Measurements from ENCODE around the gene TNFAIP3.
"Not testable (repeated sequence)": the region's sequence is repeated elsewhere in the genome, so short reads cannot be mapped to it uniquely, and the experiment has no call there.

Gene TNFAIP3

DNA sequence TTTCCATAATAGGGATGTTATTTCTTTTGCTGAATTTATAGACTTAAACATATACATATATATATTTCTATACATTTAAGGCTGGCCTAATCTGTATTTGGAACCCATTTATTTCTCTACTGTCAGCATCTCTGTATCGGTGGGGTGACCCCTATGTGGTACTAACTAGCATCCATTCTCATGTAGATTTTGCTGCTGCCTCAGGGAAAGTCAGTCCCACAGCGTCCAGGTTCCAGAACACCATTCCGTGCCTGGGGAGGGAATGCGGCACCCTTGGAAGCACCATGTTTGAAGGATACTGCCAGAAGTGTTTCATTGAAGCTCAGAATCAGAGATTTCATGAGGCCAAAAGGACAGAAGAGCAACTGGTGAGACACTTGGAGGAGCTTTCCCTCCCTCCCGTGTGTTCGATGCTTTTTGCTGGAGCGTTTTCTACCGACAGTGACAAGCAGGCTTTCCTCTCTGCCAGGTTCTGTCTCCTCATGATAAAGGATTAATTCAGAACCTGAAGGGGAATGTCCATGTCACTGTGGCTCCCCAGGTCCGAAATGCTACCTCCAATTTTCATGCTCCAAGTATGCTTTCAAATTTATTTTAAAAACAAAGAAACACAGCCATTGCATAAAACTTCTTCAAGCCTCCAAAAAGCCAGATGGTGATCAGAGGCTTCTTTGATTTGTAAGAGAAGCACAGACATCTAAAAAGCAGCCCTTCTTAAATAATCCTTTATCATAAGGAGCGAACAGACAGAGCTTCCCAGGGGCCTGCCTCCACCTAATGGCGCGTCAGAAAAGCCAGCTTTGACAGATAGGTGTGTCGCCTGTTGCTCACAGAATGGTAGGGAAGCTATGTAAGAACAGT is 13.1 kb downstream of the TNFAIP3 start:
- no peak for DNase-seq

DNA sequence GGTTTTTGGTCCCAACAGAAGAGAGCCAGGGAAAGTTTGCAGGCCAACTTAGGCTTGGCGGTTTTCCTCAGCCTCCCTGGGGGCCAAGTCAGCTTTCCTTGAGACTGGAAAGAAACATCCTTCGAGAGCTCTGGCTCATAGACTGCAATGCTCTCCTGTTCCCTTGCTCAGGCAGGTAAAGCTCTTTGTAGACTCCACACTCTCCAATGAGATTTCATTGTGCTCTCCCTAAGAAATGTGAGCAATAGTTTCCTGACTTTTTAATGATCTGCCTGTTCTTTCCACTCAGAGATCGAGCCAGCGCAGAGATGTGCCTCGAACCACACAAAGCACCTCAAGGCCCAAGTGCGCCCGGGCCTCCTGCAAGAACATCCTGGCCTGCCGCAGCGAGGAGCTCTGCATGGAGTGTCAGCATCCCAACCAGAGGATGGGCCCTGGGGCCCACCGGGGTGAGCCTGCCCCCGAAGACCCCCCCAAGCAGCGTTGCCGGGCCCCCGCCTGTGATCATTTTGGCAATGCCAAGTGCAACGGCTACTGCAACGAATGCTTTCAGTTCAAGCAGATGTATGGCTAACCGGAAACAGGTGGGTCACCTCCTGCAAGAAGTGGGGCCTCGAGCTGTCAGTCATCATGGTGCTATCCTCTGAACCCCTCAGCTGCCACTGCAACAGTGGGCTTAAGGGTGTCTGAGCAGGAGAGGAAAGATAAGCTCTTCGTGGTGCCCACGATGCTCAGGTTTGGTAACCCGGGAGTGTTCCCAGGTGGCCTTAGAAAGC is 13.9 kb downstream of the TNFAIP3 start:
- no peak for DNase-seq

DNA sequence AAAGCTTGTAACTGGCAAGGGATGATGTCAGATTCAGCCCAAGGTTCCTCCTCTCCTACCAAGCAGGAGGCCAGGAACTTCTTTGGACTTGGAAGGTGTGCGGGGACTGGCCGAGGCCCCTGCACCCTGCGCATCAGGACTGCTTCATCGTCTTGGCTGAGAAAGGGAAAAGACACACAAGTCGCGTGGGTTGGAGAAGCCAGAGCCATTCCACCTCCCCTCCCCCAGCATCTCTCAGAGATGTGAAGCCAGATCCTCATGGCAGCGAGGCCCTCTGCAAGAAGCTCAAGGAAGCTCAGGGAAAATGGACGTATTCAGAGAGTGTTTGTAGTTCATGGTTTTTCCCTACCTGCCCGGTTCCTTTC is 14.4 kb downstream of the TNFAIP3 start:
- no peak for DNase-seq

DNA sequence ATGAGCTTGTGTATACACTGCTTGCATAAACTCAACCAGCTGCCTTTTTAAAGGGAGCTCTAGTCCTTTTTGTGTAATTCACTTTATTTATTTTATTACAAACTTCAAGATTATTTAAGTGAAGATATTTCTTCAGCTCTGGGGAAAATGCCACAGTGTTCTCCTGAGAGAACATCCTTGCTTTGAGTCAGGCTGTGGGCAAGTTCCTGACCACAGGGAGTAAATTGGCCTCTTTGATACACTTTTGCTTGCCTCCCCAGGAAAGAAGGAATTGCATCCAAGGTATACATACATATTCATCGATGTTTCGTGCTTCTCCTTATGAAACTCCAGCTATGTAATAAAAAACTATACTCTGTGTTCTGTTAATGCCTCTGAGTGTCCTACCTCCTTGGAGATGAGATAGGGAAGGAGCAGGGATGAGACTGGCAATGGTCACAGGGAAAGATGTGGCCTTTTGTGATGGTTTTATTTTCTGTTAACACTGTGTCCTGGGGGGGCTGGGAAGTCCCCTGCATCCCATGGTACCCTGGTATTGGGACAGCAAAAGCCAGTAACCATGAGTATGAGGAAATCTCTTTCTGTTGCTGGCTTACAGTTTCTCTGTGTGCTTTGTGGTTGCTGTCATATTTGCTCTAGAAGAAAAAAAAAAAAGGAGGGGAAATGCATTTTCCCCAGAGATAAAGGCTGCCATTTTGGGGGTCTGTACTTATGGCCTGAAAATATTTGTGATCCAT is 15.3 kb downstream of the TNFAIP3 start:
- no peak for DNase-seq

DNA sequence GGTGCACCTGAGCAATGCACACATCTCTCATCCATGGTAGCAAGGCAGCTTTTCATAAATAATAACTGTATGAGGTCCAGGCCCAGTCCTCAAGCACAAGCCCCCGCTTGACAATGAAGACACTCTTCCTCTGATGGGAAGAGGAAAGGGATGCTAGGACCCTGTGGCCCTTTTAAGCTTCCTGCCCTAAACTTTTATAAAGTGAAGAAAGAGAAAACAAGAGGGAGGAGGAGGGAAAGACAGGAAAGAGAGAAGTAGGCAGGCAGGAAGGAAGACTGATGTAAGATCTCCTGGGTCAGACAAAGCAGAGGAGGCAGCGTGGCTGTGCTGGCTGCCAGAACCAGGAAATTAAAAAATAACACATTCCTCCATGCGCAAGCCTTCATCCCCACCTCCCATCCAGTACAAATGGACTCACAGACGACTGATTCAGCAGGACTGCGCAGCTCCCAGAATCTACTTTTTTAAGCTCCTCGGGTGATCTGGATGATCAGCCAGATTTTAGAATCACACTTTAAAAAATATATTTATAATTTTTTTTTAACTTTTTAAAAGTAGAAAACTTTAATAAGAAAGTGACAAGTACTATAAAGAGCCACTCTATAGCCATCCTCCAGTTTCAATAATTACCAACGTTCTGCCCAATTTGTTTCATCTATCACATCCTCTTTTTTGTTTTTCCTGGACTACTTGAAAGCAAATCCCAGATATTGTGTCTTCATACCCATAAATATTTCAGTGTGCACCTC is 16.5 kb downstream of the TNFAIP3 start:
- DNase-seq, result no peak

DNA sequence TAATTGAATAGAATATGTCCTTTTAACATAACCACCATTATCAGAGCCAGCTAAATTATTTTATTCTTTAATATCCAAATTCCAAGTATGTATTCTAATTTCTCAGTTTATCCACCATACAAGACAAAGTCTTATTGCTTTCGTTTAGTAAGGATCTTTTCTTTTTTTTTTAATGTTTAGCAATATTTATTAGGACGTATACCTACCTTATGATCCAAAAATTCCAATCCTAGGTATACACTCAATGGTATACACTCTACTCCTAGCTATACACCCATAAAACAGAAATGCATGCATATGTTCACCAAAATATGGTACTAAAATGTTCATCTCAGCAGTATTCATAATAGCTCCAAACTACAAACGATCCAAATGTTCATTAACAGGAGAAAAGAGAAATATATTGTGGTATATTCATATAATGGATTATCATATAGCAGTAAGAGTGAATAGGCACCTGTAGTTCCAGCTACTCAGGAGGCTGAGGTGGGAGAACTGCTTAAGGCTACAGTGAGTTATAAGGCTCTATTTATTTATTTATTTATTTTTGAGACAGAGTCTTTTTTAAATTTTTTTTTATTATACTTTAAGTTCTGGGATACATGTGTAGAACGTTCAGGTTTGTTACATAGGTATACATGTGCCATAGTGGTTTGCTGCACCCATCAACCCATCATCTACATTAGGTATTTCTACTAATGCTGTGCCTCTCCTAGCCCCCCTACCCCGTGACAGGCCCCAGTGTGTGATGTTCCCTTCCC is 17.3 kb downstream of the TNFAIP3 start:
- DNase-seq, result no peak

DNA sequence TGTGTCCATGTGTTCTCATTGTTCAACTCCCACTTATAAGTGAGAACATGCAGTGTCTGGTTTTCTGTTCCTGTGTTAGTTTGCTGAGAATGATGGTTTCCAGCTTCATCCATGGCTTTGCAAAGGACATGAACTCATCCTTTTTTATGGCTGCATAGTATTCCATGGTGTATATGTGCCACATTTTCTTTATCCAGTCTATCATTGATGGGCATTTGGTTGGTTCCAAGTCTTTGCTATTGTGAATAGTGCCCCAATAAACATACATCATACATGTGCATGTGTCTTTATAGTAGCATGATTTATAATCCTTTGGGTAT is 17.8 kb downstream of the TNFAIP3 start:
- DNase-seq, result not testable (repeated sequence)

DNA sequence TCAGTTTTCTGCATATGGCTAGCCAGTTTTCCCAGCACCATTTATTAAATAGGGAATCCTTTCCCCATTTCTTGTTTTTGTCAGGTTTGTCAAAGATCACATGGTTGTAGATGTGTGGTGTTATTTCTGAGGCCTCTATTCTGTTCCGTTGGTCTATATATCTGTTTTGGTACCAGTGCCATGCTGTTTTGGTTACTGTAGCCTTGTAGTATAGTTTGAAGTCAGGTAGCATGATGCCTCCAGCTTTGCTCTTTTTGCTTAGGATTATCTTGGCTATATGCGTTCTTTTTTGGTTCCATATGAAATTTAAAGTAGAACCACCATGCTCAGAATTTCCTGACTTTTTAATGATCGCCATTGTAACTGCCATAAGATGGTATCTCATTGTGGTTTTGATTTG is 19.2 kb downstream of the TNFAIP3 start:
- DNase-seq, result not testable (repeated sequence)

DNA sequence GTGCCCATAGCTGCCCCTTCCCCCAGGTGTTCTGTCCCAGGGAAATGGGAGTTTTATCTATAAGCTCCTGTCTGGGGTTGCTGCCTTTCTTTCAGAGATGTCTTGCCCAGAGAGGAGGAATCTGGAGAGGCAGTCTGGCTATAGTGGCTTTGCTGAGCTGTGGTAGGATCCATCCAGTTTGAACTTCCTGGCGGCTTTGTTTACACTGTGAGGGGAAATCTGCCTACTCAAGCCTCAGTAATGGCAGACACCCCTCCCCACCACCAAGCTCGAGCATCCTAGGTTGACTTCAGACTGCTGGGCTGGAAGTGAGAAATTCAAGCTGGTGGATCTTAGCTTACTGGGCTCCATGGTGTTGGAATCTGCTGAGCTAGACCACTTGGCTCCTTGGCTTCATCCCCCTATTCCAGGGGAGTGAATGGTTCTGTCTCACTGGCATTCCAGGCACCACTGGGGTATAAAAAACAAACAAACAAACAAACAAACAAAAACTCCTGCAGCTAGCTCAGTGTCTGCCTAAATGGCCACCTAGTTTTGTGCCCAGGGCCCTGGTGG is 24.0 kb downstream of the TNFAIP3 start:
- DNase-seq, result no peak

DNA sequence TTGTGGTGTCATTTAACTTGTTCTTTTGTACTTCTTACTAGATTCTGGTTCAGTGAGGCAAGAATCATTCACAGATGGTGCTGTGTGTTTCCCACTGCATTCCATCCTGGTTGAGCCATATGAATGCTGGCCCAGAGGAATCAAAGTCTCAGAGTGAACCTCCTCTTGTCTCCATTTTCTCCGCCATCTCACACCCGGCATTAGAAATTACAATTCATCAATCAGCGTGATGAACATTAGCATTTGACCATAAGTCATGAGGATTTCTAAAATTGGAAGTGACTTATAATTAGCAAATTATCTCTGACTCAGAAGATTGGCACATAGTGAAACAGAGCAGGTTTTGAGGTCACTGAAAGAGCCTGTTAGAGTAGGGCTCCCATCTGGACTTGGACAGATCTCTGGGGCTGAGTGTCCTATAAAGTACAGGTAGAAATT is 25.2 kb downstream of the TNFAIP3 start:
- DNase-seq, result no peak

DNA sequence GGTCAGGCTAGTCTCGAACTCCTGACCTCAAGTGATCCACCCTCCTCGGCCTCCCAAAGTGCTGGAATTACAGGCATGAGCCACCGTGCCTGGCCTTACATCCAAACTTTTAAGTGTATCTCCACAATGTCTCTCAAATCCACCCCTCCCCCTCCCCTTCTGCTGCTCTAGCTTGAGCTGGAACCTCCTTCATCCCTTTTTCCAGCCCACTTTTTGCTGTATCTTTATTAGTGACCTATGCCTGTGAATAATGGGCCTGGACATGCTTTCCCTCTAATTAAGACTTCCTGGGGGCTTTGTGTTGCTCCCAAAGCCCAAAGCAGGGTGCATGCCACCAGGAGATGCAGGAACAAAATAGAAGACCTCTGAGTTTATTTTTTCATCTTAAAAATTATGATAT is 26.1 kb downstream of the TNFAIP3 start:
- DNase-seq, result no peak

DNA sequence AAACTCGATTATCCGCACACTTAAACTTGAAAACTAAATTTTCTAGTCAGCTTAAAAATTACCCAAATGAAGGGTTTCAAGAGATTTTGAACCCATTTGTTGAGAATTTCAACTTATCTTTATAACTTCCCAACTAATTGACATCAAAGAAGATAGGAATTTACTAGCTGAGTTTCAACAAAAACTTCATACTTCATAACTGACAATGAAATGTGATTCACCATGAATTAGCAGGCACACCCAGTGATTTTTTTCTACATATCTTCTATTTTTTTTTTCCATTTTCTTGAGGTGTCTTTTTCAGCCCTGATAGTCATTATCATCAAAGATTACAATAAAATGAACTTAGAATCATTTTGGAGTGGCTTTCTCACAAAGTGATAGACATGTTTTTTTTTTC is 26.7 kb downstream of the TNFAIP3 start:
- no peak for DNase-seq

DNA sequence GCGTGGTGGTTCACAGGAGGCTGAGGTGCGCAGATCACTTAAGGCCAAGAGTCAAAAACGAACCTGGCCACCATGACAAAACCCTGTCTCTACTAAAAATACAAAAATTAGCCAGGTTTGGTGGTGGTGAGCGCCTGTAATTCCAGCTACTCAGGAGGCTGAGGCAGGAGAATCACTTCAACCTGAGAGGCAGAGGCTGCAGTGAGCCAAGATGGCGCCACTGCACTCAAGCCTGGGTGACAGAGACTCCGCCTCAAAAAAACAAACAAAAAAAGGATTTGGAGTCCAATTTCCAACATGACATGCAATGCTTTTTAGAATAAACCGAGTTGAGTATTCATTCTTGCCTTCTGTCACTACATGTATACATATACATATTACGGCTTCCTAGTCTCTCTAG is 27.3 kb downstream of the TNFAIP3 start:
- DNase-seq, result not testable (repeated sequence)

DNA sequence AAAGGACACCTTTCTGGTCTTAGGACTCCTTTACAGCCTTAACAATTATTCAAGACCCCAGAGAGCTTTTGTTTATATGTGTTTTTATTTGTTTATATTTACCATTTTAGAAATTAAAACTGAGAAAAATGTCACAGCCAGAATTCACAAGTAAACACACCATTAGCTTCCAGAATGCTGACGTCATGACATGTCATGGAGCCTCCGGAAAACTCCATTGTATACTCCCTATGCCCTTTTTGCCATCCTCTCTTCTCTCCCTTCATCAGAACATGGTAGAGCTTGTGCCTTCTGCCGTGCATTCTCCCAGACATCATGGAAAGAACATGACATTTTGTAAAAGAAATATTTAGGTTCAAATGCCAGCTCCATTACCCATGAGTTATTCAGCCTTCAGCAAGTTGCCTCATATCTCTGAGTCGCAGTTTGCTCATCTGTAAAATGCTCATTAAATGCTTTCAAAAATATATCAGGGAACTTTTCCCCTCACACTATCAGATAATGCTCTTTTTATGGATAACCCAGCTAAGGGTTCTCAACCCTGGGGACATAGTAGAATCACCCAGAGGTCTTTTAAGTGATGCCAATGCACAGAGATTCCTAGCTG is 27.8 kb downstream of the TNFAIP3 start:
- no peak for DNase-seq

DNA sequence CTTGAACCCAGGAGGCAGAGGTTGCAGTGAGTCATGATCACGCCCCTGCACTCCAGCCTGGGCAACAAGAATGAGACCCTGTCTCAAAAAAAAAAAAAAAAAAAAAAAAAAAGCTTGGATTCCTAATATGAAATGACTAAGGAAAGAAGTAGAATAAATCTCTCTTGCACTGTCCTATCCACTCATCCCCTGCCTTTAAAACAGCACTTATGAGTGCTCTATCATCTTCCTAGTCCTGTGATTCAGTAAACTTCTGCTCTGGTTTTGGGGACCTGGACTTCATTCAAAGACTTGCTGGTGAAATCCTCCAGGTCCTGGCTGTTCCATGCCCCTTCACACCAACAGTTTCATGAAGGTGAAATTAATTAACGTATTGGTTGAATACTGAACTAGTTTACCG is 29.6 kb downstream of the TNFAIP3 start:
- no peak for DNase-seq

DNA sequence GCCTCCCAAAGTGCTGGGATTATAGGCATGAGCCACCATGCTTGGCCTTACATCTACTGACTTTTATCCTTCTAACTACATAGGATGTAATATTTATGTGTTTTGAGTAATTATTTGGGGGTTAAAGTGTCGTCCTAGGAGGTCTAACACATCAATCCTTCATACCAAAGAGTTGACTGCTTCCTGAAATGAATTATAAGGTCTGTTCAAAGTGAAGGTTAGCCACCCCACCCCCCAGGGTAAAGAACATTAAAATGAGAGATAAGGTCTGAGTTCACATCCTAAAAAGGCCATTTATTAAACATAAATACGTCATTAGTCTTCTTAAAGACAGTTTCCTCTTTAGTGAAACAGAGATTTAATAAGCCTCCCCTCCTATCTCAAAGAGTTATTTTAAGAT is 33.8 kb downstream of the TNFAIP3 start:
- no peak for DNase-seq

DNA sequence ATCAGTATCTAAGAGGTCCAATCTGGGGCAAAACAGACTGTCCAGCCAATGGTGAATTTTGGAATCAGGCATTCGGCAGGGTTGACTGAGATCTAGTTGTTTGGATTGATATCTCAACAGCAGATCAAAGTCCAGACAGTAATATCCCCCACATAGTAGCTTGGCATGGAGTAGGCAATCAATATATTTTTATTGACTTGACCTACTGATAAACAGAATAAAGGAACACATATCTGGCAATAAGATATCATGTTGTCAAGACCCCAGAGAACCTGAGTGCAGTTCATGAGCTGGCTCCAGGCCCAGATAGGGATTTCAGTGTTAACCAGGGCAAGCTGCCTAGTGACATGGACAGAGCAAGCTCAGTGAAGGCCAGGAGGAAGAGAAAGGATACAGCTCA is 34.4 kb downstream of the TNFAIP3 start:
- DNase-seq, result no peak

DNA sequence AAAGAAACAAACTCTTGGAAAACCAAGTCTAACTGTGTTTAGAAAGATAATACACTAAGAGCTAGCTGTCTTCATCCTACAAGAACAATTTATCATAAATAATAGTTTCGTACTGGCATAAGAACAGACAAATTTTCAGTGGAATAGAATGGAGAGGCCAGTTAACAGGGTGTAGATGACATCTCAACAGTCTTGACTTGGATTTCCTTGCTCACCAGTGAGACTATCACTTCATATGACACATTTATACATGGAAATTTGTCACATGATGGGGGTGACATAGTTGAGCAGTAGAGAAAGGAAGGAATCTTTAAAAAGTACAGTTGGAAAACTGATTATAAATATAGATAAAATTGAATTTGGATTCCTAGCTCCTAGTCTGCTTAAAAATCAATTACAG is 35.6 kb downstream of the TNFAIP3 start:
- no peak for DNase-seq

DNA sequence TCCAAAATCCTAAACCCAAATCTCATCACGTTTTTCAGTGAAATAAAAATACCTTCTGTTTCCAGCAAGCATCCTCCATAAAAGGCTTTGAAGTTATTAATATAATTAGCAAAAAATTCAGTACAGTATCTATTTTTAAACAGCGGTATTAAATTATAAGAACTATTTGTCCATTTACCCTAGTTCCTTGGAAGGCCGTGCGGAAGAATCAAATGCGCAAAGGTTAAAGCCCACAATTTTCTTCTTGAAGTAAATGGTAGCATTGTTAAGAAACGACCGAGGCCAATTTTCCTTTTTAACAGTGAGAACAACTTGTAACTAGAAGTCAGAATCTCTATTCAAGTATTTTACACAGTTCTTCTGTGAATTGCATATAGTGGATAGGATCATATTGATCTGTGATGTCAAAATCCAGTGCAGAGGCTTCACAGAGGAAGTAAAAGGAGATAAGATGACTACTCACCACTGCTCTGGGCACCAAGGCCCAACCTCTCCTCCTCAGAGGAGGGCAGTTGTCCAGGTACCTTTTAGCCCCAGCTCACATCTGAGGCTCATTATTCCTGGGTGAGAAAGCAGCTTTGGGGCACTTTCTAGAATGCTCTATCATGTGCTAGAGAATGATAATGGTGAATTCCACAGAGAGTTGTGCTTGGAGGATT is 36.3 kb downstream of the TNFAIP3 start:
- no peak for DNase-seq

DNA sequence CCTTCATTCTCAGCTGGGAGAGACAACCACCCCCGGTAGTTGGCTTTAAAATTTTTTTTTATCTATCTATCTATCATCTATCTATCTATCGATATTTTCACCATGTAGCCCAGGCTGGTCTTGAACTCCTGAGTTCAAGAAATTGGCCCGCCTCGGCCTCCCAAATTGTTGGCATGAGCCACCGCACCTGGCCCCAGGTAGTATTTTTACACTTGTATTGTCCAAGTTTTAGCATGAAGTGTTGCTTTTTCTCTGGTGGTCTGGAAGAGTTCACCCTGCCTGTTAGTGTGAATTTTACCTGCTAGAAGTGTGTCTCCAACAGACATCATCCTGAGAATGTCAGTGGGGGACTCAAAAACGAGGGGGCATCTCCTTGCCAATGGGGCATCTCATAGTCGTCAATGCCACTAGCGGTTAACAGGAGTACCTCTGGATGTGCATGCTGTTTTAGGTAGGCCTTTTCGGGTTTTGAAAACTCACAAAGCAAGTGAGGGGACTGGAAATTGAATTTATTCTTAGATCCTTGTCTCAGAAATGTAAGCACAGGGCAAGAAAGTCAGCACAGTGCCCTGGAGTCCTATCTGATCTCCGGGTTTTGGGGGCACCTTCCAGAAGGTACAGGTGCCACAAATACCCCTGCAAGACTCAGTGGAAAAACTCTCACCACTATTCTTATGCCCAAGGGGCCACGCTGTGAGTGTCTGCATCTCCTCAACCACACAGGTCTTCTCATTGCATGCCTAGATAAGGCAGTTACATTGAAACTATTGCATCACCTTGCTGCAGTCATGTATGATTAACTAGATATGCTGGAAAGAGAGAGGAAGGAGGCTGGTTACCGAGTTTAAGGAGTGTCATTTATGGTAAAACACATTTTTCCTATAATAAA is 37.1 kb downstream of the TNFAIP3 start:
- no peak for DNase-seq
